GM12878 (cell line): ENCODE measurements around the gene VIPR2. TPM values are rescaled to one million over a fixed set of nuclear protein-coding genes. Genes with fewer than 3 reads are reported as not detected.

Experiments used
- ATAC-seq: fragments of 200-7000 bp; cut with Tn5 transposase; 3 replicates; pipeline ENCODE4 v1.9.1; 2020; ENCODE audit warnings: mild to moderate bottlenecking, moderate library complexity
- BruUV-seq: library from RNA; stranded (reverse); fragments of 400-500 nt; replicated peaks from 2 replicates; lab custom pipeline; 2021; lab: Mats Ljungman, UMichigan
- CTCF ChIA-PET: fragments of 300-600 bp; sonication (Branson Sonifier 250); formaldehyde crosslinking; extraction: SDS; loops from one replicate; lab custom pipeline; 2021; ENCODE audit warnings: inconsistent platforms; lab: Yijun Ruan, JAX
- POLR2A ChIA-PET: fragments of 350-600 bp; formaldehyde crosslinking; extraction: SDS; loops from one replicate; lab custom pipeline; 2021; ENCODE audit warnings: inconsistent platforms; lab: Charles Lee
- RAD21 ChIA-PET: fragments of 300-600 bp; sonication (Branson Sonifier 250); formaldehyde crosslinking; loops from one replicate; lab custom pipeline; 2023; ENCODE audit warnings: antibody characterized with exemption; ENCODE audit not compliant: unreplicated experiment; lab: Charles Lee
- SMC1A ChIA-PET: fragments of 300-600 bp; sonication (Branson Sonifier 250); formaldehyde crosslinking; loops from one replicate; lab custom pipeline; 2023; ENCODE audit not compliant: unreplicated experiment, uncharacterized antibody; lab: Charles Lee
- DNase-seq: peaks from one replicate; pipeline ENCODE4 v3.0.0-alpha.2; 2011; ENCODE audit warnings: low read depth, low spot score
- FAIRE-seq: peaks from 3 replicates; lab custom pipeline; 2011; peaks lifted over from hg19 to GRCh38; lab: Jason Lieb, UNC
- H2AFZ ChIP-seq: 2 replicates; pipeline ENCODE4 v1.6.0; 2011; ENCODE audit warnings: low read depth, low read length, control low read depth; ENCODE audit not compliant: control insufficient read depth
- H3K27ac ChIP-seq: 2 replicates; pipeline ENCODE4 v1.5.1; 2011; ENCODE audit warnings: control low read depth; ENCODE audit not compliant: control insufficient read depth, insufficient read depth
- H3K27me3 ChIP-seq, 2 experiments: replicated peaks in 1 of 2; 2 replicates each; pipeline versions ENCODE4 v1.6.0 to v1.6.1; 2011; ENCODE audit warnings: low read length in 1 of 2; ENCODE audit not compliant: control insufficient read depth in 2 of 2, insufficient read depth in 2 of 2
- H3K36me3 ChIP-seq, 2 experiments: 2 replicates each; pipeline ENCODE4 v1.5.1; 2011; ENCODE audit warnings: low read length in 1 of 2; ENCODE audit not compliant: control insufficient read depth in 2 of 2, insufficient read depth in 2 of 2
- H3K4me1 ChIP-seq: 2 replicates; pipeline ENCODE4 v1.6.1; 2011; ENCODE audit warnings: mild to moderate bottlenecking, low read length, moderate library complexity, mixed read lengths; ENCODE audit not compliant: control insufficient read depth, insufficient read depth
- H3K4me2 ChIP-seq: 2 replicates; pipeline ENCODE4 v1.6.0; 2011; ENCODE audit warnings: control low read depth; ENCODE audit not compliant: control insufficient read depth, insufficient read depth
- H3K4me3 ChIP-seq: fragments of 200-600 bp; sonication (generic); 2 replicates; pipeline ENCODE4 v1.5.1; 2016
- H3K79me2 ChIP-seq: 2 replicates; pipeline ENCODE4 v1.6.0; 2011; ENCODE audit warnings: low read length; ENCODE audit not compliant: control insufficient read depth, insufficient read depth
- H3K9ac ChIP-seq: 2 replicates; pipeline ENCODE4 v1.8.0; 2011; ENCODE audit warnings: low read length, control low read depth, mixed read lengths; ENCODE audit not compliant: control insufficient read depth, insufficient read depth
- H3K9me3 ChIP-seq: replicated peaks from 3 replicates; pipeline ENCODE4 v1.5.1; 2011; ENCODE audit warnings: mild to moderate bottlenecking, low read length; ENCODE audit not compliant: control insufficient read depth, insufficient read depth
- H4K20me1 ChIP-seq: 2 replicates; pipeline ENCODE4 v1.6.0; 2011; ENCODE audit not compliant: control insufficient read depth, insufficient read depth
- CBFB ChIP-seq: IDR thresholded peaks from 2 replicates; pipeline ENCODE4 v1.6.1; 2016; ENCODE audit warnings: antibody characterized with exemption, low read depth
- ETV6 ChIP-seq, 2 experiments: fragments of 450-650 bp in 1 of 2; IDR thresholded peaks in 1 of 2; conservative IDR thresholded peaks in 1 of 2; 2 replicates each; pipeline ENCODE4 v1.6.1; 2014; ENCODE audit warnings: antibody characterized with exemption in 1 of 2, borderline replicate concordance in 1 of 2, low read depth in 1 of 2, mild to moderate bottlenecking in 1 of 2, moderate library complexity in 1 of 2
- HDAC6 ChIP-seq: fragments of 200-600 bp; sonication (generic); IDR thresholded peaks from one replicate; pipeline ENCODE4 v1.8.0; 2017; ENCODE audit warnings: antibody characterized with exemption; ENCODE audit not compliant: unreplicated experiment
- MTA3 ChIP-seq: IDR thresholded peaks from 2 replicates; pipeline ENCODE4 v1.6.1; 2012; ENCODE audit warnings: low read length, inconsistent platforms, borderline replicate concordance
- MXI1 ChIP-seq: fragments of 150-350 bp; IDR thresholded peaks from 2 replicates; pipeline ENCODE4 v1.6.1; 2011; ENCODE audit warnings: low read depth, mild to moderate bottlenecking, inconsistent platforms, low read length, improper control_type of control experiment
- RAD21 ChIP-seq: IDR thresholded peaks from 2 replicates; pipeline ENCODE4 v1.6.1; 2011; ENCODE audit warnings: mild to moderate bottlenecking, low read depth, low read length, moderate library complexity; ENCODE audit not compliant: insufficient read depth
- RUNX3 ChIP-seq: IDR thresholded peaks from 2 replicates; pipeline ENCODE4 v1.6.1; 2012; ENCODE audit warnings: low read length, inconsistent platforms
- SMAD5 ChIP-seq: IDR thresholded peaks from 2 replicates; pipeline ENCODE4 v1.6.1; 2016; ENCODE audit warnings: antibody characterized with exemption, low read depth
- TCF7 ChIP-seq: IDR thresholded peaks from 2 replicates; pipeline ENCODE4 v1.6.1; 2014; ENCODE audit warnings: antibody characterized with exemption, borderline replicate concordance
- USF1 ChIP-seq: IDR thresholded peaks from 2 replicates; pipeline ENCODE4 v1.6.1; 2011; ENCODE audit warnings: borderline replicate concordance, low read depth, mild to moderate bottlenecking, moderate library complexity, mixed read lengths, low read length; ENCODE audit not compliant: insufficient read depth; ENCODE audit errors: extremely low read length
- ZBTB40 ChIP-seq: fragments of 450-650 bp; IDR thresholded peaks from 2 replicates; pipeline ENCODE4 v1.6.1; 2016; ENCODE audit warnings: mild to moderate bottlenecking, moderate library complexity, borderline replicate concordance
- WGBS: methylation state at CpG from one replicate; pipeline ENCODE4 v1.1.6; 2016; ENCODE audit warnings: low lambda C conversion rate; ENCODE audit not compliant: insufficient replicate concordance, insufficient coverage; ENCODE audit errors: missing lambda C conversion rate; 5-methylcytosine and 5-hydroxymethylcytosine counted together
- in situ Hi-C: fragments of 300-500 bp; cut with MboI; formaldehyde crosslinking; loops from 9 replicates; pipeline ENCODE4 v1.14.3; 2018; ENCODE audit warnings: mixed read lengths
- intact Hi-C: fragments of 100-400 bp; cut with micrococcal nuclease; formaldehyde crosslinking; loops from one replicate; pipeline ENCODE4 v1.14.2; 2022; ENCODE audit not compliant: unreplicated experiment
- polyA plus RNA-seq, 11 experiments: library from polyadenylated mRNA; depleted of rRNA in 4 of 11; unstranded in 6 of 11; stranded (reverse) in 5 of 11; fragments of >200 nt; fragmentation: Nextera tagmentation in 4 of 11; fragmentation: Illumina TruSeq in 1 of 11; extraction: Ambion mirVana in 4 of 11; extraction: Trizol in 1 of 11; gene quantifications; 1 replicate in 1 of 11; 2 replicates in 10 of 11; pipeline versions ENCODE4 v1.2.1 to v1.2.3, GENCODE V29; 2011 to 2016; ENCODE audit warnings: inconsistent platforms in 2 of 11, missing spikeins in 2 of 11, low read depth in 1 of 11
- total RNA-seq, 4 experiments: library from RNA; depleted of rRNA in 3 of 4; stranded (reverse); fragments of >200 nt in 3 of 4; fragmentation: Illumina TruSeq in 1 of 4; extraction: Trizol in 1 of 4; gene quantifications; 2 replicates each; pipeline versions ENCODE4 v1.2.1 to v1.2.3, GENCODE V29; 2013 to 2021

VIPR2 gene
- total and polyA plus RNA-seq, 10 of the 15 experiments (the other 5 are each of a cell fraction or from before 2014, with no cell fraction given): not detected

DNA sequence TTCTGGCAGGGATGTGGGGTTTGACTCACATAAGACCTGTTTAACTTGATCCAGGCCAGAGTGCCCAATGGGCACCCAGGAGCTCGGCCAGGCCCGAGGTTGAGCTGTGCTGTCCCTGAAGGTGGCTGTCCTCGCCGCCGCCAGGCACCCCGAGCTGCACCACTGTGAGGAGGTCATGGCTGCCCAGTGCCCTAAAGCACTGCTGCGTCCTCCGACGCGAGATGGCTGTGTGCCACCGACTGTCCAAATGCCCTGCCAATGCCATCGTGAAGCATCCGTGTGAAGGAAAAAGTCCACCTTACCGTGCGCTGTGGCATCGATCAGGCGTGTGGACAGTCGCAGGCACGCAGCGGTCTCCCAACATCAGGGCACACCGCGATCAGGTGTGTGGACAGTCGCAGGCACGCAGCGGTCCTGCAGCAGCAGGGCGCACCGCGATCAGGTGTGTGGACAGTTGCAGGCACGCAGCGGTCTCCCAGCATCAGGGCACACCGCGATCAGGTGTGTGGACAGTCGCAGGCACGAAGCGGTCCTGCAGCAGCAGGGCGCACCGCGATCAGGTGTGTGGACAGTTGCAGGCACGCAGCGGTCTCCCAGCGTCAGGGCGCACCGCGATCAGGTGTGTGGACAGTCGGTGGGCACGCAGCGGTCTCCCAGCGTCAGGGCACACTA, 120.3 kb downstream of the VIPR2 start (continued):
- no peak for TF ChIP-seq RAD21

GRCh38 chr7:159023746-159024145, 120.9 kb downstream of the VIPR2 start:
- Histone ChIP-seq H3K79me2 (no peaks in the 10 kb centered on the region), H3K9me3 (no peaks in the 10 kb centered on the region; the same call in 2 of the 3 replicates), H3K4me3 (no peak overlapping the region), H3K9ac (no peak overlapping the region), H3K27ac (no peak overlapping the region), H3K4me1 (no peaks in the 10 kb centered on the region), H4K20me1 (no peaks in the 10 kb centered on the region), H3K4me2 (no peak overlapping the region), H3K27me3 (no peaks in the 10 kb centered on the region; a peak in 1 of 4 replicates), H2AFZ (no peak overlapping the region), H3K36me3 (no peaks in the 10 kb centered on the region)
- ChIA-PET SMC1A (no interaction called here), RAD21 (no interaction called here), CTCF (no interaction called here), POLR2A (no interaction called here)
- no TSS peak for BruUV-seq
- no peak for ATAC-seq
- intact Hi-C loops: no loop called here
- 76% methylated on average over 12 of the region's 12 CpGs for WGBS
- no peak for DNase-seq
- in situ Hi-C loops: no loop called here
- TF ChIP-seq SMAD5 (no peak), ZBTB40 (no peak), ETV6 (conservative IDR thresholded peaks at IDR 0.05 in 1 of 2, IDR thresholded peaks at IDR 0.05 in 1 of 2; ENCODE audit: borderline replicate concordance in 1 of 2, low read depth in 1 of 2) (no peak), USF1 (no peak), CBFB (no peak), MTA3 (no peak), TCF7 (no peak), HDAC6 (no peak), MXI1 (no peak), RUNX3 (no peak)
- FAIRE-seq: no peak
